ENCODE measurements around the gene FAM43B.
A peak's percentile ranks its signal among the peaks of the same experiment; 100 is the strongest.

The FAM43B gene

DNA sequence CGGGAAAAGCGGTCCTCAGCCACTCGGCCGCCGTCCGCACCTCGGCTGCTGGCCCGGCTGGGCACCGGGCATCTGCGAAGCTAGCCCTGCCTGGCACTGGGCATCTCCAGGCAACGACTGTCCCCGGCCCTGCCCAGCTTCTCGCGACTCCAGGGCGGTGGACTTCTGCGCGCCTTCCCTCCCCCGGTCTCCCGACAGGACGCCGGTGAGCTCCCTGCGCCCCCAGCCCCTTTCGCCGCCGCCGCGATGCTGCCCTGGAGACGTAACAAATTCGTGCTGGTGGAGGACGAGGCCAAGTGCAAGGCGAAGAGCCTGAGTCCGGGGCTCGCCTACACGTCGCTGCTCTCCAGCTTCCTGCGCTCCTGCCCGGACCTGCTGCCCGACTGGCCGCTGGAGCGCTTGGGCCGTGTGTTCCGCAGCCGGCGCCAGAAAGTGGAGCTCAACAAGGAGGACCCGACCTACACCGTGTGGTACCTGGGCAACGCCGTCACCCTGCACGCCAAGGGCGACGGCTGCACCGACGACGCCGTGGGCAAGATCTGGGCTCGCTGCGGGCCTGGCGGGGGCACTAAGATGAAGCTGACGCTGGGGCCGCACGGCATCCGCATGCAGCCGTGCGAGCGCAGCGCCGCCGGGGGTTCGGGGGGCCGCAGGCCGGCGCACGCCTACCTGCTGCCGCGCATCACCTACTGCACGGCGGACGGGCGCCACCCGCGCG, 514 bp downstream of the FAM43B start:
- no peak for DNase-seq (ENCODE audit: low read depth in 2 of 2)

DNA sequence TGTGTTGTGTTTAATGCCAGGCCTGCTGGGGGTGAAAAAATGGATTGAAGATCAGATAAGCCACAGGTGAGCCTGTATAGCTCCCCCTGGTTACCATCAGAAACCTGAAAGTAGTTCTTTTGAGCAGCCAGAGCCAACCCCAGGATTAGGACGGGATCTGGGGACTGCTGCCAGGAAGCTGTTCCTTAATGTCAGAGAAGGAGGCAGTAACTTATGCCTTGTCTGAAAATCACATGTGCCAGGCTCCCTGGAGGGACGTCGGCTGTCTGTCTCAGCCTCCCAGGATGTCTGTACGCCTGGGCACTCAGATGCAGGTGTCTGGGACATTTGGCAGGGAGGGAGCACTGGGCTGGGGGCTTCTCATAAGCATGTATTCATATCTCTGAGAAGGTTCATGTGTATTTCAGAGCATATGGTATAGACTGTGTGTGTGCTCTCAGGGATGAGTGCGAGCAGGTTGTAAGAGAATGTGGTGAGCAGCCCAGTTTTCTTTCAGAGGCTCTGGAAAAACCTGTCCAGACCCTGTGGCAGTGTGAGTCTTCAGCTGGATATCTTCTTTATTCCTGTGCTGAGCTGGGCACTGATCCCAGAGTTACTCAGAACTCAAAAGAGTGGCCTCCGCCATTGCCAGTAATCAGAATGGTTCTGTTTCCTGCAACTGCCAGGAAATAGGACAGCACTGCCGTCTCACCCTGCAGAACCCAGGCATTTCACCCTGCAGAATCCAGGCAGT, 2.8 kb downstream of the FAM43B start:
- no peak for DNase-seq (ENCODE audit: low read depth in 2 of 2)

DNA sequence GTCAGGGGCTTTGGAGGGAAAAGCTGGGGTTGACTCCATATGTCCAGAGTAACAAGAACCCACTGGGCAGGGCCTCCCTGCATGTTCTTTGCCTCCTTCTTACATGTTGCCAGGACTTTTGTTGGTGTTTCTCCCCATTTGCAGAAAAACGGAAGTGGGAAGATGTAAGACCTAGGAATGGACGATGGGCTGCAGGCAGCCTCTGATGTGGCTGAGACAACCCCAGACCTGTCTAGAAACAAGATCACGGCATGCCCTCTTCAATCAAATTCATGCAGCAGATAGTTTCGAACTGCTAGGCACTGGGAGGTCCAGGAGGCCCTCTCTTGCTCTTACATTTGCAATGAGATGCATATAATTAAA, 3.4 kb downstream of the FAM43B start:
- no peak for DNase-seq (ENCODE audit: low read depth in 2 of 2)

DNA sequence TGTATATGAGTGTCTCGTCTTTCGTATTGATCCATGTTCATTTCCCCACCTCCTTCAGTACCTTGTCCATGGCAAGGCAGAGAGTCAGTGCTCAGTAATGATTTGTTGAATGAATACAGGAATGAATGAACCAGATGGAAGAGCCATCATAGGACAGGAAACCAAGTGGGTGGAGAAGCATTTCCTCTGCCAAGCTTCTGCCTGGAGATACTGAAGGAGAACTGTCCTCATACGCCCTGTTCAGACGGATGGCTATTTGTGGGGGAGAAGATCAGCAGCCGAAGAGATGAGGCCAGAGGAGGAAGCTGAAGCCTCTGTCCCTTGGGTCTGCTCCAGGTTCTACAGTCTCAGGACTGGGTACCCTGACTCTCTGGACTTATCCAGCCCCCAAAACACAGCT, 5.8 kb downstream of the FAM43B start:
- DNase-seq (ENCODE audit: low read depth in 2 of 2) = no peak

DNA sequence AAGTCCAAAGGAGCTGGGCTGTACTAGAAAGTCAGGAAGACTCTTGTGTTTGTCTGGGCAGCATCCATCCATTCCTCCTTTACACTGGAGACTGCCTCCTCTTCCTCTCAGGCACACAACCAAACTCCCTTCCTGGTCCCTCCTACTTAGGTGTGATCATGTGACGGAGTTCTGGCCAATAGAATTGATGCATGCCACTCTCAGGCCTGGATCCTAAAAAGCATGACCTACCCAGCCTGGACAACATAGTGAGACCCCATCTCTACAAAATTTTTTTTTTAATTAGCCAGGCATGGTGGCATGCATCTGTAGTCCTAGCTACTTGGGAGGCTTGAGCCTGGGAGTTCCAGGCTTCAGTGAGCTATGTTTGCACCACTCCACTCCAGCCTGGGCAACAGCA, 8.6 kb downstream of the FAM43B start:
- no peak for DNase-seq (ENCODE audit: low read depth in 2 of 2)

DNA sequence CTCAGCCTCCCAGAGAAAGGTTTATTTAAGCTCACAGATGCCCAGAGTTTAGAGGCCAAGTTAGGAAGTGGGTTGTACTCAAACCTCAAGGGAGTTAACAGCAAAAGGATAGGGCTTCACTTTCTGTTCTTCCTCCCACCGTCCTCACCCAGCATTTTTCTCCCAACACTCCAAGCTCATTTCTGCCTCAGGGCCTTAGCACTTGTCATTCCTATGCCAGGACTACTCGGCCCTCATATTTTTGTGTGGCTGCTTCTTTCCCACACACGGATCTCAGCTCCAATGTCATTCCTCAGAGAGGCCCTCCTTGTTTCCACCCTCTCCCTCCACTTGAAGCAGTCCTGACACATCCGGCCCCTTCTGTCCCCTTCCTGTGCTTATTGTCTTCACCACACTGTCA, 12.9 kb downstream of the FAM43B start:
- DNase-seq (ENCODE audit: low read depth in 2 of 2) = no peak

DNA sequence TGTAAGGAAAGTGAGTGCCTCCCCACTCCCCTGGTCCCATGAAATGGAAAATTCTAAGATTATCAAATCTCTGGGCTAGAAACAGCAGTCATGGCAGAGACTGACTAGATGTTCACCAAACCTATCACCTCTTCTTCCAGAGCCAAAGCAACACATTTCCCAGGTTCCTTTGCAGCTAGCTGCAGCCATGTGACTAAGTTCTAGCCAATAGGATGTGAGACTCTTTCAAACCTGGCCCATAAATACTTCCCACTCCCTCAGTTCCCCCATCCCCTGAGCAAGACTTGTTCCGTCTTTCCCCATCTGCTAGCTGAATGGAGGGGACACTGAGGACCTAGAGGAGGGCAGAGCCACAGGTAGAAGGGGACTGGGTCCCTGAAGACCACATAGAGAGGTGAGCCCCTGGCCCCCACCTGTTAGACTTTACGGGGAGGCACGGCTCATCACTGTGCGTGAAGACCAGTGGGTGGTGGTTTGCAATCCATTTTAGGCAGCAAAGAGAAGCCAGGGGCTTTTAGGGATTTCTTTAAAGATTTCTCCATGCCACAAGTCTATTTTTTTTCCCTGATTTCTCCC, 17.2 kb downstream of the FAM43B start:
- no peak for DNase-seq (ENCODE audit: low read depth in 2 of 2)

DNA sequence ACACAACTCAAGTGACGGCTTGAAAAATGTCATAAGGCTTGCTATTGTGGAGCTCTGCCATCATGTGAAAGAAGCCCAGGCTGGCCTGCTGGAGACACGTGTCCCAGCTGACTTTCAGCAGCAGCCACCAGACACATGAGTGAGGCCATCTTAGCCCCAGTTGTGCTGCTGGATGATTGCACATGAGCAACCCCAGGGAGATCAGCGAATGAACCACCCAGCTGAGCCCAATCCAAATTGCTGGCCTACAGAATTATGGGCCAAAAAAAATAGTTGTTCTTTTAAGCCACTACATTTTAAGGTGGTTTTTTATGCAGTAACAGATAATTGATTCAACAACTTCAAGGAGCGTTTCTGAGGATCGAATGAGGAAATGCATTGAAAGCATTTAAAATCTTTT, 19.1 kb downstream of the FAM43B start:
- DNase-seq (ENCODE audit: low read depth in 2 of 2) = no peak

DNA sequence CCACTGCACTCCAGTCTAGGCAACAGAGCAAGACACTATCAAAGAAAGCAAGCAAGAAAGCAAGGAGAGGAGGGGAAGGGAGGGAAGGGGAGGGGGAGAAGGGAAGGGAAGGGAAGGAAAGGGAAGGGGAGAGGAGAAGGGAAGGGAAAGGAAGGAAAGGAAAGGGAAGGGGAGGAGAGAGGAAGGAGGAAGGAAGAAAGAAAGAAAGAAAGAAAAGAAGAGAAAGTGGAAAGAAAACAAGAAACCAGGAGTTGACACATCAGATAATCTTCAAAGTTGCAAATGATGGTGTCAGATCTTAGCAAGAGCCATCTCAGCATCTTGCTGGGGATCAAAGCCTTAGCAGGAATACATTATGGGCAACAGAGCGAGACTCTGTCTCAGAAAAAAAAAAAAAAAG, 21.6 kb downstream of the FAM43B start:
- DNase-seq (ENCODE audit: low read depth in 2 of 2) = no peak

DNA sequence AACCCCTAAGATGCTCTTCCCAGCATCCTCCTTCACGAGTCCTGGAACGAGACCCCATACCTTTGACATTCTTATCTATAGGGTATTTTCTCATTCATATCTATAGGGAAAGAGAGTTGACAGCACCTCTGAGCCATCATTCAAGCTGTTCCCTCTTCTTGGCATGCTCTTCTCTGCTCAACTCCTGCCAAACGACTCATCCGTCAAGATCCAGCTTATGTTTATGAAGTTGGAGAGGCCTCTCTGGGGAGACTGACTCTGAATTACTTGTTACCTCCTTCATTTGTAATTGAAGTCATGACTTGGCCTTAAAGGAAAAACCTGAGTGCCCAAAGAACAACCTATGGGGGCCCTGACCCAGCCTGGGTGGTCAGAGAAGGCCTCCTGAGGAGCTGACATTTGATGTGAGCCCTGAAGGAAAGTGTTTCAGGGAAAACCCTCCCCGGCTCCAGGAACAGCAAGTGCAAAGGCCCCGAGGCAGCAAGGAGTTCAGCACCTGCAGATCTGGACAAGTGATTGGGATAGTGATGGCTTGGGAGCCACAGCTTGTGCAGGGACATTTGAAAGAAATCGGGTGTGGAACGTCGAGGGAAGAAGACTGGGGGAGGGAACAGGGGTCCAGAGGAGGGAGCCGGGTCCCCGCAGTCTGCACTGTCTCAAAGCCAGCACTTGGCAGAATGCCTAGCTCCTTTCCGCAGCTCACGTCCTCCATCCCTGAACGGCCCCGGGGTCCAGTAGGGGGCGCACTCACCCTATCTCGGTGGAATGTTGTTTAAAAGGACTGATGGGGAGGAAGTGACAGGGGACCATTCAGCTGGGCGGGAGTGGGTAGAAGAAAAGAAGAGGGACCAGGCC, 22.5 kb downstream of the FAM43B start:
- DNase-seq (ENCODE audit: low read depth in 2 of 2) = peak; percentile 36 to 76

DNA sequence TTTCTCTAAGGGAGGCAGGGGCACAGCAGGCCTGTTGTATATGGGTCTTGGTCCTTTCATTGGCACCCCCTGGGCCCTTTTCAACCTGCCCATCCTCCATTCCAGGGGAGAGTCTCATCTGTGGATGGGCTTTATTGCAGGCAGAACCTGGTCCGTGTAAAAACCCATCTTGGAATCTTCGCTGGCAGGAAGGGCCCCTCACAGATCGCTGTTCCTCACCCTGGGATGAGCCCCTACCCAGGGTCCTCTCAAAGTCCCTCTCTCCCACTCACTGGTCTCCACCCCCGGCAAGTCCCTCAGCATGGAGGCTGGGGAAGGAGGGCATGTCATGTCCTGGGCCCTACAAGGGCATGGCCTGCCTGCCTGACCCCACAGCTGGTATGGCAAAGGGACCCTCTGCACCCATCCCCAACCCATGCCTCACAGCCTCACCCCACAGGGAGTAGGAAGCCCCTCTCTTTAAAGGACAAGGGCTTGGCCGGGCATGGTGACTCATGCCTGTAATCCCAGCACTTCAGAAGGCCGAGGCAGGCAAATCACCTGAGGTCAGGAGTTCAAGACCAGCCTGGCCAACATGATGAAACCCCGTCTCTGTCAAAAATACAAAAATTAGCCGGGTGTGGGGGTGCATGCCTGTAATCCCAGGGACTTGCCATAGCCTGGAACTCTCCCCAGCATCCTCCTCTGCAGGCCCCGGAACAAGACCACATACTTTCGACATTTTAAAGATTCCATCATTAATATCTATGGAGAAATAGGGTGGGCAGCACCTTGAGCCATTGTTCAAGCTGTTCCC, 23.4 kb downstream of the FAM43B start:
- DNase-seq (ENCODE audit: low read depth in 2 of 2) = no peak

DNA sequence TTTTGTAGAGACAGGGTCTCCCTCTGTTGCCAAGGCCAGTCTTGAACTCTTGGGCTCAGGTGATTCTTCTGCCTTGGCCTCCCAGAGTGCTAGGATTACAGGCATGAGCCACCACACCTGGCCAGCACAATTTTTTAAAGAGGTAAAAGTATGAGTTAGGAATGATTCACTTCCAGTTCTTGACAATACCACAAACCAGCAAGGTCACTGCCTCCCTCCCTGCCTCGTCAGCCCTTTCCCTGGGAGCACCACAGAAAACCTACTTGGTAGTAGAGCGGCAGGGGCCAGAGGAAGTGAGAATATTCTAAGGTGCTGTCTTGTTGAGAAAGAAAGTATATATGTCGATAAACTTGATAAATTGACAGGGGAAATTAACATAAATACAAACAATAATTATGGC, 25.7 kb downstream of the FAM43B start:
- DNase-seq (ENCODE audit: low read depth in 2 of 2) = no peak

DNA sequence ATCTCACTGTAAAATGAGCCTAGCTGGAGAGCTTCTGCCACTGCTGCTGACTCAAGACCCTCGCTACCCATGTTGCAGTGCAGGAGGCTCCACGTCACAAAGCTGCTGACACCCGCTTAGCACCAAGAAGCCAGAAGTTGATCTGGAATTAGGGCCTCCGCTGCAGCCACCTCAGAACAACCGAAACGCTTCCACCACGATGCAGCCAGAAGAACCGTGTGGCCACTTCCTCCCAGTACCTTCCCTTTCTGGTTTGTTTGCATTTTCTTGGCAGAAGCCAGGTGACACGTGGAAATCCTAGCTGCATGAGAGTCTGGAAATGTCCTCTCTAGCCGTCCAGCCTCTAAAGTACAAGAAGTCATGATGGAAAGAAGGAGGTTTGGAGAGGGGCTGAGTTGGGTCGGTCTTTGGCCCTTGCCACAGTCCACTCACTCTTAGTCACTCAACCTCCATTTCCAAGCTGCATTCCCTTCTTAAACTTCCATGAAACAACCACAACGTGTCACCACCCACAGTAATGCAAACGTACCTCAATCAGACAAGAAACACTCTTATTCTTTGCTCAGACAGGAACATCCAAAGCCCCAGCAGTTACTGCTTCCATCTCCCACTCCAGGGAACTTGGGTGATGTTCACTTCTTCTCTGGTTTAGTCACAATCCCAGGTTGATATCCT, 26.5 kb downstream of the FAM43B start:
- DNase-seq (ENCODE audit: low read depth in 2 of 2) = no peak

DNA sequence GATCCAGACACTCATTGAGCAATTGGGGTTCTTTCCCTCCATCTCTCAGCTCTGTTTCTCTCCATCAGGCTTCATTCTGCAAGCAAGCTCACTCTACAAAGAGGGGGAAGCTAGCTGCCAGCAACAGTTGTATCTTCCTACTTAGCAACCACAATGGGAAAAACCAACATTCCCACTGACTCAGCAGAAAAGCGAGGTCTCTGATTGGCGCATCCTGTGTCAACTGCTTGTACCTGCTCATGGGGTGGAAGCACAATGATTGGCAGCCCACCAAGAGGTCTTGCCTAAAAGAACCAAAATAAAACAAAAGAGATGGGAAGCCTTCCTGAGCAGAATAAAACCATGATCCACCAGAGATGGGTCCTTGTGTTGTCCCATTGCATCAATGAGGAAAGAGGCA, 32.5 kb downstream of the FAM43B start:
- DNase-seq (ENCODE audit: low read depth in 2 of 2) = no peak

DNA sequence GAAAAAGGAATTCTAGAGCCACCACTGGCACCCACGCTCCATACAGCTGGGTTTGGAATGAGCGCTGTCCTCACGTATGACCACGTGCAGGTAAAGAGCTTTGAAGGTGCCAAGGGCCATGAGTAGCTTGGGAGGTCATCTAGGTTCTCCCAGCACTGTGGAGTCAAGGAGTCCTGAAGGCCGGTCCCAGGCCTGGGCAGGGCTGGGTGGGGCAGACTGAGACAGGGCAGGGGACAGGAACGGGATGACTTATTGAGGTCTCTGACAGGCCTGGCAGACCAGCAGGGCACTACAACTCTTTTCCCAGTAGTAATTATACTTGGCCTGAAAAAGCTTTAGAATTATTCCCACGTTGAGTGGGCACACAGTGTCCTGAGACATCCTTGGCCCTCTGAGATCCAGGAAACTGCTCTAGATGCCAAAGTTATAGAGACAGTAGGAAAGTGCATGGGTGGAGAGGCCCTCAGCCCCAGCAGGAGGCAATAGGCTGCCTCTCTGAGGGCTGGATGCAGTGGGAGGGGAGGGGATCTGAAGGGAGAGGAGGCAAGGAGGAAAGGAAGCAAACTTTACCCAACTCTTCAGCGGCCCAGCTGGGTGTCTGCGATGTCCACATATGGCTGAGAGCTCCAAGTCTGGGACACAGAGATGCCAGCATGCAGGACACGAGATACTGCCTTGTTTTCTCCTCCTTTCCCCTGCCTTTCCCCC, 34.7 kb downstream of the FAM43B start:
- no peak for DNase-seq (ENCODE audit: low read depth in 2 of 2)

DNA sequence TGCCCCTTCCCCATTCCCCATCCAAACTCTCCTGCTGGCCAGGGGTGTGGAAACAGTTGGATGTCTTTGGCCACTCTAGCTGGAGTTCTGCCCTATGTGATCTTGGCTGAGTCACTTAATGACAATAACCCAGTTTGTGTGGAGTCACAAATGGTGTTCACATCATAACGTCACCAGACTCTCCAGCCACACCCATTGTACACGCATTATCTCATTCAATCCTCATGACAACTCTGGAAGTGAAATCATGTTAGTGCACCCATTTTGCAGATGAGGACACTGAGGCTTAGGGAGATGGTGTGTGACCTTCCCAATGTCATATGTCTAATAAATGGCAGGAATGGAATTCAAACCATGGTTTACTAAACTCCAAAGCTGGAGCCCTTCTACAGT, 35.3 kb downstream of the FAM43B start:
- no peak for DNase-seq (ENCODE audit: low read depth in 2 of 2)

DNA sequence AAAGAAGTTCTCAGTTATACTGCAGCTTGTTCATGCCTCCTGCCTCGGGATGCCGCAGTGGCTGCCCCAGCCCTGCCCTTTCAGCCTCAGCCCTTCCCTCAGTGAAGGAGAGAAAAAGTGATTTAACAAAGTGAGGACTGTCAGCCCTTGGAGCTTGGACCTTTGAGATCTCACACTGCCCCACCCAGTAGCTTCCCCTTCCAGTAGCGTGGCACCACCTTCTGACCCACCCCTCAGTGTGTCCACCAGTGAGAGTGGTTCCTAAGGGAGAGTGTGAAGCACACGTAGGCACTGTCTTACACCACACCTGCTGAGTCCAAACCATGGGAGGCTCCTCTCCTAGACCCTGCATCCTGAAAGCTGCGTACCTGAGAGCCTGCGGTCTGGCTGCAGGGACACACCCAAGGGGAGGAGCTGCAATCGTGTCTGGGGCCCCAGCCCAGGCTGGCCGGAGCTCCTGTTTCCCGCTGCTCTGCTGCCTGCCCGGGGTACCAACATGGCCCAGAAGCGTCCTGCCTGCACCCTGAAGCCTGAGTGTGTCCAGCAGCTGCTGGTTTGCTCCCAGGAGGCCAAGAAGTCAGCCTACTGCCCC, 36.4 kb downstream of the FAM43B start, which contains the start of gene CDA:
Gene CDA (plus strand): TSS at position 464 of the 592 bp plus-strand sequence. CDS start 33 bp downstream, at position 497.
- DNase-seq (ENCODE audit: low read depth in 2 of 2) = no peak

DNA sequence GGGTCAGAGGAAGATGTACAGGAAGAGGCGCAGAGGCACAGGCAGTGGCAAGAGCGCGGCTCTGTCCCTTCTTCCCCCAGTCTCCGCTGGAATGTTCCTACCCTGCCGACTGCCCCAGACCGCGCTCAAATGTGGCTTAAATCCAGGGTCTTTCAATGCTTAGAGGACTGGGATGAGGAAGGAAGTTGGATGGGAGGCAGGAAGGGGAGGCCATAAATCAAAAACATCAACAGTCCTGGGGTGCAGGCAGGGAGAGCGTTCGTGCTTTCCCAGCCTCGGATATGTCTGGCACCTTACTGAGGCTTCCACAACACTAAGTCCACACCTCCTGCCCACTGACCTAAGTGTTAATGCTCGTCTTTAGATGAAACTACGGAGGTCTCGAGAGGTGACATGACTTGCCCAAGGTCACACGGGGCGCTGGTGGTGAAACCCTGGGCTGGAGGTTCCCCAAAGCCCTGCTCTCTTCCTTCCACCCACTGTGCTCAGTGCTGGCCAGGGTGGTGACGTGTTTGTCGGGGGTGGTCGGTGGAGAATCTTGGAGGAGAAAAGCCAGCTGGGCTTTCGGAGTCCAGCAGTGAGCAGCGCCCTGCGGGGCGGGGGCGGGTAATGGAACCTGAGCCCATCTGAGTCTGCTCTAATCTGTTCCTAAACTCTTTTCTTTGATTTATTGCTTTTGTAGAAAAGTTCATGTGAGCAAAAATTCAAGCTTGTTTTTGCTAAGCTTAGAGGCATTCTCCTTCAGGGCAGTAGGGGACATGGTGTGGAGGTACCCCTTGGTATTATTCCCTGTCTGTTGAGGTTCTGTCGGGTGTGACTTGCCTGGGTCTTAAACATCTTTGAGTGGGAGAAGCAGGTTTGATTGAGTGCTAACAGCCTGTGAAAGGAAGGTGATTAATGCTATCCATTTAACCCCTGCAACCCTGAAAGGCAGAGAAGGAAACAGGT, 37.2 kb downstream of the FAM43B start:
- DNase-seq (ENCODE audit: low read depth in 2 of 2) = no peak
